ENCODE results near the gene INTS14. TPM values are rescaled to one million over a fixed set of nuclear protein-coding genes. Genes with fewer than 3 reads are reported as not detected.
A peak's percentile ranks its signal among the peaks of the same experiment; 100 is the strongest.

The INTS14 gene
- total RNA-seq, 2 donors from 2014 or later: 33.4 to 37.7 TPM

- no peak overlapping the region for H3K27ac ChIP-seq (ENCODE audit: low read depth, low read length)
- H3K9ac ChIP-seq (ENCODE audit: extremely low read depth, low read length, poor library complexity, severe bottlenecking): no peak overlapping the region
- DNase-seq: no peak
- Mint-ChIP-seq H3K36me3 (ENCODE audit: low read depth) (peaks cover 72% of the 10 kb centered on the region), H3K4me3 (no peak overlapping the region), H3K9me3 (no peaks in the 10 kb centered on the region), H3K27me3 (ENCODE audit: insufficient read depth) (no peaks in the 10 kb centered on the region), H3K4me1 (no peaks in the 10 kb centered on the region), H3K27ac (peak overlapping the region; percentile 56)
- no peaks in the 10 kb centered on the region for H3K4me1 ChIP-seq (ENCODE audit: control insufficient read depth, insufficient read depth, low read length)
- TF ChIP-seq CTCF (conservative IDR thresholded peaks at IDR 0.05): no peak
- no peaks in the 10 kb centered on the region for H3K9me3 ChIP-seq (ENCODE audit: control insufficient read depth, low read length)
- no peak overlapping the region for H3K4me3 ChIP-seq (ENCODE audit: low read length)
- H3K36me3 ChIP-seq (ENCODE audit: control insufficient read depth, insufficient read depth, low read length): peaks cover 83% of the 10 kb centered on the region
- WGBS, 2 experiments (ENCODE audit: insufficient coverage in 1 of 2, insufficient read length in 1 of 2): 92 to 93% methylated on average over 2 of the region's 2 CpGs
- H3K27me3 ChIP-seq (ENCODE audit: control insufficient read depth, insufficient read depth, low read length, poor library complexity, severe bottlenecking): no peaks in the 10 kb centered on the region
Observed at GRCh38 chr15:65598468-65598867, 12.5 kb downstream of the INTS14 start.

- H3K36me3 ChIP-seq (ENCODE audit: control insufficient read depth, insufficient read depth, low read length): peaks cover 87% of the 10 kb centered on the region
- no peak for DNase-seq
Observed at GRCh38 chr15:65595960-65596359, 15.0 kb downstream of the INTS14 start.

GRCh38 chr15:65587094-65587493 is 23.8 kb downstream of the INTS14 start:
- no peak overlapping the region for H3K4me3 ChIP-seq (ENCODE audit: low read length)
- H3K27me3 Mint-ChIP-seq (ENCODE audit: insufficient read depth): no peaks in the 10 kb centered on the region
- no peak overlapping the region for H3K4me3 Mint-ChIP-seq
- no peak overlapping the region for H3K9ac ChIP-seq (ENCODE audit: extremely low read depth, low read length, poor library complexity, severe bottlenecking)
- no peaks in the 10 kb centered on the region for H3K4me1 ChIP-seq (ENCODE audit: control insufficient read depth, insufficient read depth, low read length)
- no peak overlapping the region for H3K27ac Mint-ChIP-seq
- 84 to 100% methylated on average over 1 of the region's 1 CpG for WGBS, 2 experiments (ENCODE audit: insufficient coverage in 1 of 2, insufficient read length in 1 of 2)
- no peaks in the 10 kb centered on the region for H3K4me1 Mint-ChIP-seq
- DNase-seq: no peak
- no peaks in the 10 kb centered on the region for H3K27me3 ChIP-seq (ENCODE audit: control insufficient read depth, insufficient read depth, low read length, poor library complexity, severe bottlenecking)
- no peaks in the 10 kb centered on the region for H3K9me3 ChIP-seq (ENCODE audit: control insufficient read depth, low read length)
- H3K36me3 ChIP-seq (ENCODE audit: control insufficient read depth, insufficient read depth, low read length): peaks cover 88% of the 10 kb centered on the region
- no peak overlapping the region for H3K27ac ChIP-seq (ENCODE audit: low read depth, low read length)
- H3K36me3 Mint-ChIP-seq (ENCODE audit: low read depth): peaks cover 67% of the 10 kb centered on the region
- no peak for TF ChIP-seq CTCF (conservative IDR thresholded peaks at IDR 0.05)
- no peaks in the 10 kb centered on the region for H3K9me3 Mint-ChIP-seq

More at GRCh38 chr15:65595960-65596359, 15.0 kb downstream of the INTS14 start:
- H3K4me1 ChIP-seq (ENCODE audit: control insufficient read depth, insufficient read depth, low read length): no peaks in the 10 kb centered on the region
- H3K27ac ChIP-seq (ENCODE audit: low read depth, low read length): no peak overlapping the region
- Mint-ChIP-seq H3K4me1 (no peaks in the 10 kb centered on the region), H3K9me3 (no peaks in the 10 kb centered on the region), H3K36me3 (ENCODE audit: low read depth) (peaks cover 72% of the 10 kb centered on the region), H3K27me3 (ENCODE audit: insufficient read depth) (no peaks in the 10 kb centered on the region), H3K27ac (no peak overlapping the region), H3K4me3 (no peak overlapping the region)
- WGBS, 2 experiments (ENCODE audit: insufficient coverage in 1 of 2, insufficient read length in 1 of 2): 71 to 90% methylated on average over 1 to 2 of the region's 3 CpGs
- TF ChIP-seq CTCF (conservative IDR thresholded peaks at IDR 0.05): peak; percentile 81
- no peak overlapping the region for H3K9ac ChIP-seq (ENCODE audit: extremely low read depth, low read length, poor library complexity, severe bottlenecking)
- H3K27me3 ChIP-seq (ENCODE audit: control insufficient read depth, insufficient read depth, low read length, poor library complexity, severe bottlenecking): no peaks in the 10 kb centered on the region
- H3K4me3 ChIP-seq (ENCODE audit: low read length): no peak overlapping the region
- H3K9me3 ChIP-seq (ENCODE audit: control insufficient read depth, low read length): no peaks in the 10 kb centered on the region

All from endodermal cell (in vitro differentiated cells).